HG03571 (cell line): Measurements from ENCODE around the gene NFATC1.

Experiments
- ATAC-seq: cut with Tn5 transposase; IDR thresholded peaks from one replicate; pipeline ENCODE4 v1.9.1; 2021; ENCODE audit not compliant: unreplicated experiment

NFATC1 gene

DNA sequence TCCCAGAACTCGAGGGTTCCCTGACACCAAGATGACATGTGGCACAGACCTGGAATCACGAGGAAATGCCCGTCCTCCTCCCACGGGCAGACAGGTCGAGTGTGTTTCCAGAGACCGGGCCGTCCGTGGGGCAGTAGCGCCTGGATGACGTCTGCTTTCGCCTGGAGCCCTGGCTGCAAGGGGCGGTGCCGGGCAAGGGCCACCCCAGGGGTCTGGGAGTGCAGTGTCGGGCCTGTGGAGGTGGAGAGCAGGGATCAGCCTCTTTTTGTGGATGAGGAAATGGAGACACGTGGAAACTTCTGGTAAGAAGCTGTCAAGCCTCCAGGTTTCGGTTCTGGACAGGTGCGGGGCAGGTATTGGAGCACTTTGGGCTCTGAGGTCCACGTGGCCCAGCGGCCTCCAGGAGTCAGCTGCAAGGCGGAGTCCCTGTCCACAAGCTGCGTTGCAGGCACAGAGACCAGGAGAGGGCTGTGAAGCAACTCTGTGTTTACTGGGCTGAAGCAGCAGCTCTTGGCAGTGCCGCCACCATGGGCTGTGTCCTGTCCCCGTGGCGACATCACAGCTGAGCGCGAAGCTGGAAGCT, 25.6 kb downstream of the NFATC1 start:
- ATAC-seq = no peak

DNA sequence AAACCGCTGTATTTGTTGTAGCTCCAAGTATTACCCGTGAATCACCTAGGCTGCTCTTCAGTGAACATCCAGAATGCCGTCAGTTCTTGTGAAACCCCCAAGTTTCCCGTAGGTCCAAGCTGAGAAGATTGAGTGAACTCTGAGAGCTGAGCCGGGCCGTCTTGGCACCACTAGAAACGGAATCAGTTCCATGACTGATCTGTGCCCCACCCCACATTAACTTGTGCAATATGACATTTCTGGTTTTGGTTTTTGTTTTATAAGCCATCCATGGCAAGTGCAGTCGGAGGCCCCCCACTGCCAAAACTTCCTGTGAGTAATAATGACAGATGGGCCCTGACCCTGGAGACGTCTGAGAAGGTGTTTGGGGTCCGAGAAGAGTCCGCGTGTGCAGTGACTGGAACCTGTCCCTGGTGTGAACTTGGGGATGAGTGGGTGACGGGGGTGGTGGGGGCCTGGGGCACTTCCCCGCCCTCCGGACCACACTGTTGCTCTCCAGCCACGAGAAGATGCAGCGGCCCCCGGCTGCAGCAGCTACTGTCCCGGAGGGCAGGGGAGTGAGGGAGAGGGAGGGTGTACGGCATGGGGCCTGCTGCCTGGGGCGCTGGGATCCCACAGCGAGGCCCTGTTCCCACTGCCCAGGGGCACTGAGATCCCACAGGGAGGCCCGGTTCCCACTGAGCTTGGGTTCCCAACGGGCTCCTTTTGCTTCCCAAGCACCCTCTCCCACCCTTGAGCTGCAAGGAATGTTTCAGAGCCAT, 26.5 kb downstream of the NFATC1 start:
- peak; percentile 84 for ATAC-seq

DNA sequence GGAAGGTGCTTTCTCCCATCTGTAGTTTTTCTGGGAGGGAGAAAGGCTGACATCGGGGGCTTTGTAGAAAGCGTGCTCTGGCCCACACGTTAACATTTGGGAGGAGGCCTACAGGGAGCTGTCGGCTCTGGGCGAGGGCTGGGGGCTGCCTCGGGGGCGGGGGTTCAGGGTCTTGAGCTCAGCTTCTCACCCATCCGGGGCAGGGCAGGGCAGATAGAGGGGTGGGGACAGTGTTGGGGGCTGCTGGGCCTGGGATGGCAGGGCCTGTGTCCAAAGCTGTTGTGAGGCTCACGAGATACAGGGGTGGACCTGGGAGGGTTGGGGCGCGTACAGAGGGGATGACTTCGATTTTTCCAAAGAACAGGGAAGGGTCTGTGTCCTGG, 27.0 kb downstream of the NFATC1 start:
- ATAC-seq = no peak

DNA sequence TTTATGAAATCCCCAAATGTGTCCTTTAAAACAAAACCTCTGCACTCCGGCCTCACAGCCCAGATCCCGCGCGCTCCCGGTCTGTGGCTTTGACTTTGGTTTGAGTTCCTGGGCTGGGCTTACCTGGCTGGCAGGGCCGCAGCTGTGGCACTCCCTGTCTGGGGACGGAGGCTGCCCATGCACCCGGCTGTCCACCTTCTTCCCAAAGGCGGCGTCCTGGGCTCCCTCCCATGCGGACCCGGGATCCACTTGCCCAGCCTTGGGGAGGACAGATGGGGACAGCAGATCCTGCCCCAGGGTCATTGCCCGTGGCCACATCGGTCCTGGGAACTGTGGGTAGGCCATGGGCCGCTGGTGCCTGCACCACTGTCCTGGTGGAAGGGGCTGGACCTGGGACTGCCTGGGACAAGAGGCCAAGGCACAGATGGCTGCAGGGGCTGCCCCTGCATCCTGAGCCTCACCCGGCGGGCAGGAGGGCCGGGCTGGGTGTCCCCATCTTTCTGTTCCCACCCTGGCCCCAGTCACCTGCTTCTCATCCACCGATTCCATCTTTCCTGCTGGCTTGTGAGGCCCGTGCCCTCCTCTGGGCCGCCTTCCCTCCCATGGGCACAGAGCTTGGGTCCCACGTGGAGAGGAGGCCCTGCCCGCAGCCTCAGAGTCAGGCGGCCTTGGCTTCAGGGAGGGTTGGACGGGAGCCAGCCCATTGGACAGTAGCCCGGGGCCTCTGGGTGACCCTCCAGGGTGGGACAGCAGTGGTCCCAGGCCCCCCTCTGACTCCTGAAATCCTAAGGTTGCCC, 27.7 kb downstream of the NFATC1 start:
- no peak for ATAC-seq

DNA sequence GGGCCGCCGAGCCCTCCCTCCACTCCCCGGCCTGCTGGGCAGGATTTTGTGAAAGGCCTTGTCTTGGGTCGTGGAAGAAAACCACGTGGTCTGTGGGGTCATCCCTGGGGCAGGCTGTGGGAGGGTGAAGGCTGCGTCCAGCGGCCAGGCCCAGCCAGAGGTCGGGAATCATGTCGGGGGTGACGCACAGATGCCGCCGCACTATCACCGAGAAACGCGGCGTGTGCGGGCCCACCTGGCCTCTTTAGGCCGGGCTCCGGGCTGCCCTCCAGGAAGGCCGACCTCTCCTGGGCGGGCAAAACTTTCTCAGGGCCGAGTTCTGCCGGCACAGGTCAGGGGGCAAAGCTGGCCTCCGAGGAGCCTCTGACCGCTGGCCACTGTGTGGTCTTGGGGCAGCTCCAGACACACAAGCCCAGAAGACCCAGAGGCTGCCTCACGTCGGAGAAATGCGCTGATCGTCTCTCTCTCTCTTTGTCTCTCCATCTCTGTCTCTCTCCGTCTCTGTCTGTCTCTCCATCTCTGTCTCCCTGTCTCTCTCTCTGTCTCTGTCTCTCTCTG, 28.4 kb downstream of the NFATC1 start:
- ATAC-seq = no peak

DNA sequence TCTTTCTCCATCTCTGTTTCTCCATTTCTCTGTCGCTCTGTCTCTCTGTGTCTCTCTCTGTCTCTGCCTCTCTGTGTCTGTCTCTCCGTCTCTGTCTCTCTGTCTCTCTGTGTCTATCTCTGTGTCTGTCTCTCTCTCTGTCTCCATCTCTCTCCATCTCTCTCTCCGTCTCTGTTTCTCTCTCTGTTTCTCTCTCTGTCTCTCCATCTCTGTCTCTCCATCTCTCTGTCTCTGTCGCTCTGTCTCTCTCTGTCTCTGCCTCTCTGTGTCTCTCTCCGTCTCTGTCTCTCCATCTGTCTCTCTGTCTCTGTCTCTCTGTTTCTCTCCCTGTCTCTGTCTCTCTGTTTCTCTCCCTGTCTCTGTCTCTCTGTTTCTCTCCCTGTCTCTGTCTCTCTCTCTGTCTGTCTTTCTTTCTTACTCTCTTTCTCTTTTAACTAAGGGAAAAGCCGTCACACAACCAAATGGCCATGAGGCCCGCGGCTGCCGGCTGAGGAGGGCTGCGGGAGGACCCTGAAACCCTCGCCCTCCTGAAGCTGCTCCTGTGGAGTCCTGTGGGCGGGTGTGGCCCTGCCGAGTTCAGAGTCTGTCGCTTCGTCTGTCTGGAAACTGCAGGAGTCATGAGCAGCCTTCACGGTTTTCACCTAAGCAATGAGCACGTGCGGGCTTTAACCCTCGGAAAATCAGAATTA, 29.3 kb downstream of the NFATC1 start:
- ATAC-seq = no peak

DNA sequence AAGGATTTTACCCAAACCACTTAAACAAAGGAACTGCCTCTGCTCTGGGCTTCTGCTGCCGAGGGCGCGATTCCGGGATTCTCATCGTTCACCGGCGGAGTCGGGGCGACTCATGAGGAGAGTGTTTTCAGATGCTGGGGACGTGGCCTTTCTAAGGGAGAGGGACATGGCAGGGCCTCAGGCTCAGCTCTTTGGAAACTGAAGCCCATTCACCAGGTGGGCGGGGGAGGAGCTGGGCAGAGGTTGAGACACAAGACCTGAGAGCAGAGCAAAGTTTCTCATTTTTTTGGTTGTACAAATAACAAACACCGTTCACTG, 29.8 kb downstream of the NFATC1 start:
- ATAC-seq = no peak

DNA sequence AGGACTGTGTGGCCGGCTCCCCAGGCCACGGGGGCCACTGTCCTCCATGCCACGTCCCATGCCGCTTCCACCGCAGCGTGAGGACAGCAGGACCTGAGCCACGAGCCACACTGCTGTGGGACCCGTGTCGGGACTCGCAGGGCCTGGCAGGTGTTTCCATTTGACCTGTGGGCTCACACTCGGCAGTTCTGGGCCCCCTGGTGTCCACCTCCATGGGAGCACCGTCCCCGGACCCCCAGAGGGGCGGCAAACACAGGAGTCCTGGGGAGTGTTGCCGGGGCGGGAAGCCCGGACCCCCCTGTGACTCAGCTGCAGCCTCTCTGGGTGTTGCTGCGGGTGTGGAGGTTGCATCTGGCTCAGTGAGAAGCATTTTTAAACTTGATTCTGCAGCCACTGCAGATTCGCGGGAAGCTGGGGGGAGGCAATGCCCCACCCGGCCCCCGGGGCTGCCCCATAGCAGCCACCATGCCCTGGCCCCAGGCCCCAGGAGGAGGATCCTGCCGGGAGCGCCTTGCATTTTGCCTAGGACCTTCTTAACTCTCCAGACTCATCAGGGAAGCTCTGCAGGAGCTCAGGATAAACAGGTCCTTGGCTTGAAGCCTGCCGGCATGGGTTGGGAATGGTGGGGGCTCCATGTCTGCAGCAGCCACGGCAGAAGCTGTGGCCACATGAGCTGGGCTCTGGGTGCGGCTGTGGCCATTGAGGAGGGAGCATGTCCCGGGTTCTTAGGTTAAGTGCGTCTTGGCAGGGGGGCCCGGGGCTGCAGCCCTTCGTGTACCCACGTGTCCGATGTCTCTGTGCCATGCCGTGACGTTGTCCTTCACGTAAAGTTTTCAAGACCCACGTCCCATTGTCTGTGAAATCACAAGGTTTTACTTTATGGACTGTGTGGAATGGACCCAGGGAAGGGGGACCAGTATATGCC, 30.9 kb downstream of the NFATC1 start:
- ATAC-seq = no peak

DNA sequence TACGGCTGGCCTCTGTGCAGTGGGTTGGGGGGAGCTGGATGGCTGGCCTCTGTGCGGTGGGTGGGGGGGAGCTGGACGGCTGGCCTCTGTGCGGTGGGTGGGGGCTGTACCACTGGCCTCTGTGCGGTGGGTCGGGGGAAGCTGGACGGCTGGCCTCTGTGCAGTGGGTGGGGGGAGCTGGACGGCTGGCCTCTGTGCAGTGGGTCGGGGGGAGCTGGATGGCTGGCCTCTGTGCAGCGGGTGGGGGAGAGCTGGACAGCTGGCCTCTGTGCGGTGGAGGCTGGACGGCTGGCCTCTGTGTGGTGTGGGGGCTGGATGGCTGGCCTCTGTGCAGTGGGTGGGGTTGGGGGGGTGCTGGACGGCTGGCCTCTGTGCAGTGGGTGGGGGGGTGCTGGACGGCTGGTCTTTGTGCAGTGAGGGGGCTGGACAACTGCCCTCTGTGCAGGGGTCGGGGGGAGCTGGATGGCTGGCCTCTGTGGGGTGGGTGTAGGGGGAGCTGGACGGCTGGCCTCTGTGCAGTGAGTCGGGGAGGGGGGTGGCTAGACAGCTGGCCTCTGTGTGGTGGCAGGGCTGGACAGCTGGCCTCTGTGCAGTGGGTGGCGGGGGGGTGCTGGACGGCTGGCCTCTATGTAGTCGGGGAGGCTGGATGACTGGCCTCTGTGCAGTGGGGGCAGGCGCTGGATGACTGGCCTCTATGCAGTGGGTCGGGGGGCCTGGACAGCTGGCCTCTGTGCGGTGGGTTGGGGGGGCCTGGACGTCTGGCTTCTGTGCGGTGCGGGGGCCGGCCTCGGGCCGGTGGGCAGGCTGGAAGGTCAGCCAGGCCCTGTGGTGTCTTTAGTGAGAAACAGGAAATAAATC, 31.9 kb downstream of the NFATC1 start:
- ATAC-seq = no peak

DNA sequence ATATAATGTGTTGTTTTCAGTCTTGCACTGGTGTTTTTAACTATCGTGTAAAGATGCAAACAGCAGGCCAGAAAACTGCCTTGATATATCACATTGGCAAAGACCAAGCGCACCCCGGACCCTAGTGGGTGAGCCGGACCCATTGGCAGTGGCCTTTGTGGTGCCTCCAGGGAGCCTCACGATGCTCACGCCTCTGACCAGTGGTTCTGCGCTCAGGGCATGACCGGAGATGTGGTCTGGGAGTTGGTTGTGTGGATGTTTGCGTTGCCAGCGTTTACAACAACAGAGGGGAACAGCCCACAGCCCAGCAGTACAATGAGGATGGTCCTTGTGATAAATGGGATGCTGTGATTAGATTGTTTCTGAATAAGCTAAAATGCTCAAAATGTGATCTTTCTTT, 32.6 kb downstream of the NFATC1 start:
- no peak for ATAC-seq

DNA sequence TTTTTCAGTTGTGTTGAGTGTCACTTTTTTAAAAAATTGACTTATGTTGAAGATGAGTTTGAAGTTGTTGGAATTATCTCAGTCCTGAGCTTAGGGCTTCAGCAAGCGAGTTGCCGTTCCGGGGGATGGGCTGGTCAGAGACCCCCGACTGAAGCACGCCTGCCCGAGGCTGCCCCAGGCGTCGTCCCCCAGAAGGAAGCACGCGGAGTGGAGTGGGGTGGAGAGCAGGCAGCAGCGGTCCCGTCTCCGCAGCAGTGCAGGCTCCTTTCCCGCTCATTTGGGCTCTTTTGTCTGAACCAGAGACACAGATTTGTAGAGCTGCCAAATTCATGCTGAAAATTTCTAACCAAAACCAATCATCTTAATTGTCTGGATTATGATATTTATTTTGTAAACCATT, 33.7 kb downstream of the NFATC1 start:
- ATAC-seq = no peak

DNA sequence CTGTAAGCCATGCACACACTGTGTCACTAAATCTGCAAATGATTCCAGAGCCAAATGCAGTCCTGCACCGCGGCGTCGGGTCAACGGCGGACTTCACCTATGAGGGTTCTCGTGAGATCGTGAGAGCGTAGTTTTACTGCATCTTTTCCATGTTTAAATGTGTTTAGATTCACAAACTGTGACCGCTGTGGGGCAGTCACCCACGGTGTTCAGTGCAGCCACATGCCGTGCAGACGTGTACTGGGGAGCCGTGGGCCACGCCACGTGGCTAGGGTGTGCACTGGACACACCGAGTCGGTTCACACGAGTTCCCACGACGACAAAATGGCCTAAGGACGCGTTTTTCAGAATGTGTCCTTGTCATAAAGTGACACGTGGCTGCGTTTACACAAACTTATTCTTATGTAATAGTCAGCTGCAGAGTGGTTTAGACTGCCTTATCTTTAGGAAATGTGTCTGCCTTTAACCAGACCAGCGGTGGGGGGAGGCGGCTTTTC, 34.1 kb downstream of the NFATC1 start:
- ATAC-seq = no peak

DNA sequence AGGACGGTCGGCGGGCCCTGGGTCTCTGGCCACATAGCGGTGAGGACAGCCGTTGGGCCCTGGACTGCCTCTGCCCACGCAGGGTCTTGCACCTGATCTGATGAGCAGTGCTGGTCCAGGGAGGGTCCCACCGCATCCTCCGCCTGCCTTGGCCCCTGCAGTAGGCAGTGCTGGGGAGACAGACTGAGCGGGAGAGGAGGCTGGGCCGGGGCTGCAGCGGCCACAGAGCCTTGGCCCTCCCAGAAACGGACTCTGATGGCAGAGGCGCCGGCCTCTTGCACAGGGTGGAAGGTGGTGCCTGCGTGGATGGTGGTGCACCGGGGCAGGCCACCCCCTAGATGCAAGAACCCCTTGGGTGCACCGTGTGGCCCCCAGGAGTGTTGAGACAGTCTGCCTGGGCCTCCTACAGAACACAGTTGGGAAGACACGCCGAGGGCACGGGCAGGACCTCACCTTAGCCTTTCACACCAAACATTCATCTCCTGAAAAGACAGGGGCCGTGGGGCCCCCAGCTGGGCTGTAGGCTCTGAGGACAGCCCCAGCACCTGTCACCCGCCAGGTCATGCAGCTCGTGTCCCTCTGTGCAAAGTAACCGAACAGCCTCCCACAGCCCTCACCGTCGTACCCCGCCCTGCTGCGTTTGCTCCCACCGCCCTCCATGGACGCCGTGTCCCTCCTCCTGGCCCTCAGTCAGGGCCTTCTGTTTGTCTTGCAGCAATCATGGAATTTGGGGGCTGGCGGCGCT, 36.8 kb downstream of the NFATC1 start:
- no peak for ATAC-seq

DNA sequence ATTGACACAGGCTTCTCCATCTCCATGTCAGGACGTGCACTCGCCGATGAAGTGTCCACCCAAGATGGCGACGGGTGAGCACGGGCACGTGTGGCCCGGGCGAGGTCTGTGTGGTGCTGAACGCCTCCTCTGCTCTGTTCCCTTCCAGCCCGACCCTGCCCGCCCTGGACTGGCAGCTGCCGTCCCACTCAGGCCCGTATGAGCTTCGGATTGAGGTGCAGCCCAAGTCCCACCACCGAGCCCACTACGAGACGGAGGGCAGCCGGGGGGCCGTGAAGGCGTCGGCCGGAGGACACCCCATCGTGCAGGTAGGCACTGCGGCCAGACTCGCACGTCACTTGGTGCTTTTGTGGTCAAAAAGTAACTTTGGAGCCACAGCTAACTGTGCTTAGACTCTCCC, 37.7 kb downstream of the NFATC1 start:
- ATAC-seq = no peak

DNA sequence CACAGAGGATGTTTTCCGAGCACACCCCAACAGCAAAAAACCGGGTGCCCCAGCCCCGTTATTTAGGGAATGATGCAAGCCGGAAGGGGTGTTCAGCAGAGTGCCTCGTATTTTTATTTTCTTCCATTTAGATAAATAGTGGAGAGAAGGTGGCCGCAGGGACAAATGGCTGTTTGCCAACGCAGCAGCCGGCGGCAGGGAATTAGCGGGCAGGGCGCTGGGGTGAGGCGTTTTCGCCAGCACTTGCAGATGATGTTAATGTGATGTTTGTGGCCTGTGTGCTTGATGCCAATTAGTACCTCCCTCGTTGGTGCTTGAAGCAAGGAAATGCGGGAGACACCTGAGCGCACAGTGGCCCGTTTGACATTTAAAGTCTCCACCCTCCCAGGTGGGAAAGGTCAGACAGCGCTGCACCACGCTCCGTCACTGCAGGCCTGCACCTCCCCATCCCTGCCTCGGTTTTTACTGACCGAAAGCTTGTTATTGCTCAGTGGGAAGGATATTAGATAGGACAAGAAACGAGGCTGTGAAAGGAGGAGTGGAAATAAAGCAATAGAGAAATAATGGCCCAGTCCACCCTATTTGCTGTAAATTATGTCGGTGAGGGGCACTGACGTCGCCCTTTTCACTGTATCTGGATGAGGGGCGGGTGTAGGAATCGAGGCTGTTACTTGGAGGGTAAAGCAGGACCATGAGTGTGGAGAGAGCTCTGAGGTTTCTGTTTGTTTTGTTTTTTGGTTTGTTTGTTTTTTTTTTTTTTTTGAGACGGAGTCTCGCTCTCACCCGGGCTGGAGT, 39.1 kb downstream of the NFATC1 start:
- no peak for ATAC-seq

DNA sequence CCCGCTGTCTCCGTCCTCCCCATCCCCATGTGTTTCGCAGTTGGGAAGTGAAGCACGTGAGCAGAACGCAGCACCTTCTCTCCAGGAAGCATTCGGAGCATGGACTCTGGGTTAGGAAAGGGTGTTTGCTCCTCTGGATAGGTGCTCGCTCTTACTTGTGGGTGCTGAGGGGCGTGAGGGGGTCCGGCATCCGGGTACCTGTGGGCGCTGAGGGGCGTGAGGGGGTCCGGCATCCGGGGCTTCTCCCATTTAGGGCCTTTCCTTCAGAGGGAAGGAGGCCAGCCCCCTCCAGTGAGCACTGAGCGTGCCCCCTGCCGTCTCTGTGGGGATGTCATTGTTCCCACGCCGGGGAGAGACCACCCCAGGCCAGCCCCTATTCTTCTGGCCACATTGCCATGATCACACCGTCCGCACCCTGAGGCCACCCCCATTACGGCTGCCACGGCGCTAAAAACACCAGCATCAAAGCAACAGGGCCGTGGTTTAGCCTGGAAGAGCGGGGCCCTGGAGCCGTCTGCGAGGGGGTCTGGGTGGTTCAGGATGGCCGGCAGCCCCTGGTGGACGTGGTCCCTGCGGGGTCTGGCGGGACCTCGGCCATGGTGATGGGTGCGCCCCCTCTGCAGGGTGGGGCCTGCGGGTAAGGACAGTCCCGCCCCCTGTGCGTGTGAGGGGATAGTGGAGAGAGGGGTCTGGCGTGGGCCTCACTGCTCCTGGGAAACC, 41.0 kb downstream of the NFATC1 start:
- ATAC-seq = no peak
